K562 (cell line): ENCODE measurements around the gene TMEFF1. TPM values are rescaled to one million over a fixed set of nuclear protein-coding genes. Genes with fewer than 3 reads are reported as not detected.
A peak's percentile ranks its signal among the peaks of the same experiment; 100 is the strongest.

ENCODE experiments used
- ATAC-seq: fragments of 200-7000 bp; cut with Tn5 transposase; 3 replicates; pipeline ENCODE4 v1.9.1; 2020; ENCODE audit warnings: moderate library complexity
- BruUV-seq: library from RNA; stranded (reverse); fragments of 400-500 nt; replicated peaks from 2 replicates; lab custom pipeline; 2021; lab: Mats Ljungman, UMichigan
- CTCF ChIA-PET: fragments of 300-600 bp; formaldehyde crosslinking; extraction: SDS; loops from one replicate; lab custom pipeline; 2021; ENCODE audit warnings: low intra/inter-chr PET ratio; lab: Yijun Ruan, JAX
- POLR2A ChIA-PET: fragments of 300-600, 350-650 bp; sonication (Branson Sonifier 250); formaldehyde crosslinking; extraction: SDS; loops from one replicate; lab custom pipeline; 2021; ENCODE audit warnings: antibody characterized with exemption, inconsistent platforms; lab: Yijun Ruan, JAX
- DNase-seq, 4 experiments: peaks; one replicate each; pipeline versions ENCODE4 v3.0.0 to v3.0.0-alpha.2; 2011 to 2018; ENCODE audit warnings: low spot score in 3 of 4, mixed read lengths in 3 of 4; ENCODE audit errors: extremely low read depth in 1 of 4
- FAIRE-seq: peaks from 2 replicates; lab custom pipeline; 2011; peaks lifted over from hg19 to GRCh38; lab: Jason Lieb, UNC
- H2AFZ ChIP-seq: 2 replicates; pipeline ENCODE4 v1.6.0; 2011; ENCODE audit warnings: low read depth, low read length, control low read depth, inconsistent platforms
- H3K27ac ChIP-seq: fragments of 200-600 bp; 3 replicates; pipeline ENCODE4 v1.8.0; 2011; ENCODE audit warnings: low read depth, mild to moderate bottlenecking, control low read depth, inconsistent platforms, low read length, moderate library complexity, mixed read lengths; ENCODE audit errors: extremely low read depth
- H3K27me3 ChIP-seq, 2 experiments: fragments of 300-600 bp in 1 of 2; 2 replicates in 1 of 2; 3 replicates in 1 of 2; pipeline versions ENCODE4 v1.6.0 to v1.8.0; 2011; ENCODE audit warnings: inconsistent platforms in 2 of 2, low read length in 2 of 2, mild to moderate bottlenecking in 1 of 2, mixed read lengths in 1 of 2, moderate library complexity in 1 of 2; ENCODE audit not compliant: control insufficient read depth in 2 of 2, insufficient read depth in 2 of 2
- H3K36me3 ChIP-seq: fragments of 300-600 bp; 3 replicates; pipeline ENCODE4 v1.8.0; 2011; ENCODE audit warnings: mild to moderate bottlenecking, low read length, inconsistent platforms; ENCODE audit not compliant: control insufficient read depth, insufficient read depth
- H3K4me1 ChIP-seq, 2 experiments: fragments of 200-600 bp in 1 of 2; replicated peaks in 1 of 2; 2 replicates in 1 of 2; 3 replicates in 1 of 2; pipeline versions ENCODE4 v1.5.1 to v1.8.0; 2011; ENCODE audit warnings: inconsistent platforms in 2 of 2, low read length in 2 of 2, mild to moderate bottlenecking in 1 of 2, mixed read lengths in 1 of 2, moderate library complexity in 1 of 2; ENCODE audit not compliant: control insufficient read depth in 2 of 2, insufficient read depth in 2 of 2
- H3K4me2 ChIP-seq: 2 replicates; pipeline ENCODE4 v1.6.1; 2011; ENCODE audit warnings: low read length, control low read depth, inconsistent platforms, mixed read lengths; ENCODE audit not compliant: insufficient read depth
- H3K4me3 ChIP-seq: fragments of 200-600 bp; sonication (generic), shearing (Covaris generic); 2 replicates; pipeline ENCODE4 v1.5.1; 2016; ENCODE audit warnings: control low read depth, inconsistent platforms
- H3K79me2 ChIP-seq: fragments of 200-600 bp; 3 replicates; pipeline ENCODE4 v1.8.0; 2011; ENCODE audit warnings: low read length, inconsistent platforms; ENCODE audit not compliant: control insufficient read depth, insufficient read depth
- H3K9ac ChIP-seq, 2 experiments: 2 replicates each; pipeline versions ENCODE4 v1.6.0 to v1.6.1; 2011; ENCODE audit warnings: low read depth in 2 of 2, low read length in 2 of 2, control low read depth in 1 of 2, inconsistent platforms in 1 of 2, mild to moderate bottlenecking in 1 of 2, mixed read lengths in 1 of 2; ENCODE audit not compliant: insufficient read depth in 1 of 2
- H3K9me1 ChIP-seq: one replicate; pipeline ENCODE4 v1.6.0; 2011; ENCODE audit warnings: inconsistent platforms, mild to moderate bottlenecking, low read length, moderate library complexity; ENCODE audit not compliant: control insufficient read depth, insufficient read depth
- H3K9me3 ChIP-seq: replicated peaks from 2 replicates; pipeline ENCODE4 v1.5.1; 2011; ENCODE audit warnings: low read depth, low read length, inconsistent platforms; ENCODE audit not compliant: control insufficient read depth, insufficient read depth
- H4K20me1 ChIP-seq: replicated peaks from 2 replicates; pipeline ENCODE4 v1.6.1; 2011; ENCODE audit warnings: low read length, inconsistent platforms, mixed read lengths; ENCODE audit not compliant: control insufficient read depth, insufficient read depth
- CSDE1 ChIP-seq, 2 experiments: fragments of 450-650 bp; IDR thresholded peaks; 2 replicates each; pipeline ENCODE4 v1.6.1; 2016; ENCODE audit warnings: mild to moderate bottlenecking in 1 of 2
- FOSL1 ChIP-seq: fragments of 200-800 bp; sonication (Bioruptor generic); conservative IDR thresholded peaks from 2 replicates; pipeline ENCODE4 v1.6.1; 2016; ENCODE audit warnings: missing genetic modification characterization, missing compliant biosample characterization
- GATAD2A ChIP-seq: fragments of 450-650 bp; IDR thresholded peaks from 2 replicates; pipeline ENCODE4 v1.6.1; 2017
- HLTF ChIP-seq: fragments of 450-650 bp; IDR thresholded peaks from 2 replicates; pipeline ENCODE4 v1.6.1; 2016
- HNRNPL ChIP-seq: fragments of 200-400 bp; formaldehyde crosslinking; IDR thresholded peaks from 2 replicates; pipeline ENCODE4 v1.6.1; 2017; ENCODE audit warnings: low read depth, mild to moderate bottlenecking, low read length
- JUND ChIP-seq, 2 experiments: IDR thresholded peaks; 2 replicates in 1 of 2; 3 replicates in 1 of 2; pipeline ENCODE4 v1.6.1; 2011; ENCODE audit warnings: borderline replicate concordance in 2 of 2, low read depth in 2 of 2, low read length in 2 of 2, improper control_type of control experiment in 1 of 2, missing biosample characterization in 1 of 2, missing genetic modification characterization in 1 of 2, missing genetic modification reagents in 1 of 2
- KLF16 ChIP-seq: IDR thresholded peaks from 2 replicates; pipeline ENCODE4 v1.6.1; 2016; ENCODE audit warnings: antibody characterized with exemption
- NFE2 ChIP-seq: IDR thresholded peaks from 2 replicates; pipeline ENCODE4 v1.6.1; 2014; ENCODE audit warnings: antibody characterized with exemption, low read depth
- NFE2L1 ChIP-seq: fragments of 450-650 bp; IDR thresholded peaks from 2 replicates; pipeline ENCODE4 v1.6.1; 2016; ENCODE audit warnings: missing genetic modification characterization, low read depth, mild to moderate bottlenecking, missing compliant biosample characterization, moderate library complexity, borderline replicate concordance
- PHB ChIP-seq: fragments of 250-450 bp; sonication (Bioruptor Pico); IDR thresholded peaks from 2 replicates; pipeline ENCODE4 v1.5.0; 2021
- PML ChIP-seq: IDR thresholded peaks from 2 replicates; pipeline ENCODE4 v1.6.1; 2012; ENCODE audit warnings: low read length, inconsistent platforms
- SMARCE1 ChIP-seq: fragments of 450-650 bp; IDR thresholded peaks from 2 replicates; pipeline ENCODE4 v1.7.1; 2016; ENCODE audit warnings: mild to moderate bottlenecking
- ZNF589 ChIP-seq: fragments of 200-800 bp; sonication (Bioruptor generic); IDR thresholded peaks from 2 replicates; pipeline ENCODE4 v1.6.1; 2016; ENCODE audit warnings: low read depth, missing genetic modification characterization, missing compliant biosample characterization
- ZNF76 ChIP-seq: fragments of 250-450 bp; sonication (Bioruptor Pico); IDR thresholded peaks from 2 replicates; pipeline ENCODE4 v1.4.0; 2020; ENCODE audit warnings: mild to moderate bottlenecking, moderate library complexity, borderline replicate concordance
- ZNF778 ChIP-seq: fragments of 450-650 bp; formaldehyde crosslinking; IDR thresholded peaks from 2 replicates; pipeline ENCODE4 v1.4.0; 2020; ENCODE audit warnings: mild to moderate bottlenecking, moderate library complexity
- WGBS: fragments of 100-300 bp; shearing (Covaris generic); methylation state at CpG from one replicate; pipeline ENCODE4 v1.1.6; 2016; ENCODE audit warnings: low coverage, mixed read lengths; ENCODE audit not compliant: insufficient coverage; ENCODE audit errors: missing lambda C conversion rate; 5-methylcytosine and 5-hydroxymethylcytosine counted together
- in situ Hi-C: fragments of 300-500 bp; cut with MboI; formaldehyde crosslinking; loops from 4 replicates; pipeline ENCODE4 v1.15.0; 2018; ENCODE audit warnings: inconsistent platforms, mixed read lengths
- intact Hi-C: fragments of 100-400 bp; cut with micrococcal nuclease; formaldehyde crosslinking; loops from 2 replicates; pipeline ENCODE4 v1.14.2; 2022
- polyA plus RNA-seq, 8 experiments: library from polyadenylated mRNA; depleted of rRNA in 4 of 8; stranded (reverse) in 5 of 8; unstranded in 3 of 8; fragments of >200 nt; fragmentation: Nextera tagmentation in 2 of 8; fragmentation: Illumina TruSeq in 1 of 8; extraction: Ambion mirVana in 2 of 8; extraction: Trizol in 1 of 8; gene quantifications; 2 replicates each; pipeline versions ENCODE4 v1.2.1 to v1.2.3, GENCODE V29; 2011 to 2014; ENCODE audit warnings: inconsistent platforms in 1 of 8, missing spikeins in 1 of 8
- total RNA-seq, 7 experiments: library from RNA; depleted of rRNA in 6 of 7; stranded (reverse); fragments of >200 nt in 6 of 7; fragmentation: Illumina TruSeq in 2 of 7; extraction: Trizol in 2 of 7; gene quantifications; 2 replicates each; pipeline versions ENCODE4 v1.2.1 to v1.2.3, GENCODE V29; 2011 to 2021; ENCODE audit warnings: low replicate concordance in 1 of 7
- TF ChIP-seq, protein P1 (sequence below): sonication (generic); formaldehyde crosslinking; IDR thresholded peaks from 2 replicates; pipeline ENCODE4 v1.8.0; 2022; ENCODE audit warnings: missing genetic modification reagents, mild to moderate bottlenecking, moderate library complexity, borderline replicate concordance
- TF ChIP-seq, protein P2 (sequence below): sonication (generic); formaldehyde crosslinking; IDR thresholded peaks from 2 replicates; pipeline ENCODE4 v1.8.0; 2022; ENCODE audit warnings: mild to moderate bottlenecking, missing genetic modification reagents
- TF ChIP-seq, protein P3 (sequence below): sonication (generic); formaldehyde crosslinking; IDR thresholded peaks from 2 replicates; pipeline ENCODE4 v1.8.1; 2023; ENCODE audit warnings: mild to moderate bottlenecking, missing genetic modification reagents

TMEFF1 gene
- total and polyA plus RNA-seq, 9 of the 15 experiments (the other 6 are each of a cell fraction or from before 2014, with no cell fraction given), result 0.07 to 1.1 (median 0.28) TPM; not detected in 2

DNA sequence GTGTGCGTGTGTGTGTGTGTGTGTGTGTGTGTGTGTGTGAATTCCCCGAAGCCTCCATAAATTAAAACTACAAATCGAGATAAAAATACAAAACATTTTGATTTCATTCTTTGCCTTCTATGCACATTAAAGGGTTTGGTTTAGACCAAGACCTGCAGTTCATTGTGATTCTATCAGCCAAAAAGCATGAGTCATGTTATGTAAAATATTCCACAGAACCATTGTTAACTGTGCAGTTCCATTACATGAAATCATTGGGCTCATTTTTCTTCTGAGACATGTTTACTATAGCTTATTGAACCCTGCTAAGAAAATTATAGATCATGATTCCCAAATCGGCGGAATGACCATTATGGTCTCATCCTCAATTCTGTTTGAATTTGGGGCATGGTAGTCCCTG lies 116.6 kb downstream of the TMEFF1 start:
- intact Hi-C loops, result no loop called here
- POLR2A ChIA-PET, result interaction anchor here (0.7 kb wide), 1 partner anchor 762 kb away, joined by 5 read pairs; no protein-coding TSS in a partner anchor

DNA sequence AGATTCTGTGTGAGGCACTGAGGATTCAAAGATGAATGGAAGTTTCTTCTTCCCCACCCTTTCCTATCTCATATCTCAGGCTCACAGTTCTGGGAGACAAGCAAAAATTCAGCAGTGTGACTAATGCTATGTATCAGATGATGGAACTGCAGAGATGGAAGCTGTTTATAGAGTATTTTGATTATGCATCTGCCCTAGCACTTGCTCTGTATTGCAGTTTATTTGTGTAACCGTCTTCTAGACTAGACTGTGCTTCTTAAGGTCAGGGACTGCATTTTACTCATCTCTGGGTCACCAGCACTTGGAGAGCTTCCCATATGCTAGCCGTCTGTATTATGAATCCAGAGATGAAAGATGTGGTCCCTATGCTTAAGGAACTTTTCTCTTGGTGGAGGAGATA lies 117.5 kb downstream of the TMEFF1 start:
- ATAC-seq (no peak), FAIRE-seq (no peak)
- TF ChIP-seq CSDE1 (IDR thresholded peaks at IDR 0.05) (no peak), SMARCE1 (no peak), ZNF76 (CRISPR knock-in tag) (no peak), ZNF589 (CRISPR knock-in tag) (no peak), HLTF (no peak), KLF16 (no peak), GATAD2A (no peak), PML (no peak), PHB (CRISPR knock-in tag) (no peak)
- TF ChIP-seq, protein P1, sequence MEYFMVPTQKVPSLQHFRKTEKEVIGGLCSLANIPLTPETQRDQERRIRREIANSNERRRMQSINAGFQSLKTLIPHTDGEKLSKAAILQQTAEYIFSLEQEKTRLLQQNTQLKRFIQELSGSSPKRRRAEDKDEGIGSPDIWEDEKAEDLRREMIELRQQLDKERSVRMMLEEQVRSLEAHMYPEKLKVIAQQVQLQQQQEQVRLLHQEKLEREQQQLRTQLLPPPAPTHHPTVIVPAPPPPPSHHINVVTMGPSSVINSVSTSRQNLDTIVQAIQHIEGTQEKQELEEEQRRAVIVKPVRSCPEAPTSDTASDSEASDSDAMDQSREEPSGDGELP (CRISPR knock-in tag), result no peak
- TF ChIP-seq, protein P2, sequence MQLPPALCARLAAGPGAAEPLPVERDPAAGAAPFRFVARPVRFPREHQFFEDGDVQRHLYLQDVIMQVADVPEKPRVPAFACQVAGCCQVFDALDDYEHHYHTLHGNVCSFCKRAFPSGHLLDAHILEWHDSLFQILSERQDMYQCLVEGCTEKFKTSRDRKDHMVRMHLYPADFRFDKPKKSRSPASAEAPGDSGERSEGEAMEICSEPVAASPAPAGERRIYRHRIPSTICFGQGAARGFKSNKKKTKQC (CRISPR knock-in tag), result no peak
- TF ChIP-seq, protein P3, sequence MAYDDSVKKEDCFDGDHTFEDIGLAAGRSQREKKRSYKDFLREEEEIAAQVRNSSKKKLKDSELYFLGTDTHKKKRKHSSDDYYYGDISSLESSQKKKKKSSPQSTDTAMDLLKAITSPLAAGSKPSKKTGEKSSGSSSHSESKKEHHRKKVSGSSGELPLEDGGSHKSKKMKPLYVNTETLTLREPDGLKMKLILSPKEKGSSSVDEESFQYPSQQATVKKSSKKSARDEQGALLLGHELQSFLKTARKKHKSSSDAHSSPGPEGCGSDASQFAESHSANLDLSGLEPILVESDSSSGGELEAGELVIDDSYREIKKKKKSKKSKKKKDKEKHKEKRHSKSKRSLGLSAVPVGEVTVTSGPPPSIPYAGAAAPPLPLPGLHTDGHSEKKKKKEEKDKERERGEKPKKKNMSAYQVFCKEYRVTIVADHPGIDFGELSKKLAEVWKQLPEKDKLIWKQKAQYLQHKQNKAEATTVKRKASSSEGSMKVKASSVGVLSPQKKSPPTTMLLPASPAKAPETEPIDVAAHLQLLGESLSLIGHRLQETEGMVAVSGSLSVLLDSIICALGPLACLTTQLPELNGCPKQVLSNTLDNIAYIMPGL (CRISPR knock-in tag), result no peak

More for the DNA sequence above, 116.6 kb downstream of the TMEFF1 start:
- H3K4me3 ChIP-seq, result no peak overlapping the region
- ATAC-seq, result no peak
- H3K9me3 ChIP-seq, result no peaks in the 10 kb centered on the region
- CTCF ChIA-PET, result no interaction called here
- no peaks in the 10 kb centered on the region for H3K4me1 ChIP-seq
- H3K79me2 ChIP-seq, result no peaks in the 10 kb centered on the region
- no peak for FAIRE-seq
- no peak for DNase-seq
- in situ Hi-C loops, result loop anchor here (25.0 kb wide), 2 partner anchors 252 to 552 kb away; no protein-coding TSS in a partner anchor
- H3K9ac ChIP-seq, result no peak overlapping the region
- H3K27ac ChIP-seq, result no peak overlapping the region
- H3K9me1 ChIP-seq, result no peaks in the 10 kb centered on the region
- no peaks in the 10 kb centered on the region for H4K20me1 ChIP-seq
- TF ChIP-seq NFE2L1 (tag), result 0 out of 2 replicates have a peak, but pooled peaks have one; percentile 23
- 0 out of 2 replicates have a peak, but pooled peaks have one; percentile 17 for TF ChIP-seq FOSL1
- 0 out of 2 replicates have a peak, but pooled peaks have one; percentile 10 for TF ChIP-seq JUND (IDR thresholded peaks at IDR 0.05; ENCODE audit: borderline replicate concordance, low read depth, low read length)
- 0 out of 3 replicates have a peak, but pooled peaks have one; percentile 24 for TF ChIP-seq JUND (tag; IDR thresholded peaks at IDR 0.05; ENCODE audit: borderline replicate concordance, low read depth, low read length)
- TF ChIP-seq HNRNPL, result no peak
- no peak for TF ChIP-seq ZNF778 (CRISPR knock-in tag)
- 0 out of 2 replicates have a peak, but pooled peaks have one; percentile 7 for TF ChIP-seq NFE2
- H3K4me2 ChIP-seq, result no peak overlapping the region
- 0% methylated on average over 5 of the region's 5 CpGs for WGBS
- H3K36me3 ChIP-seq, result no peaks in the 10 kb centered on the region
- BruUV-seq, result no TSS peak
- H3K27me3 ChIP-seq, result peaks cover 5 to 20% of the 10 kb centered on the region in 2 experiments; a peak in 3 of 5 replicates
- H2AFZ ChIP-seq, result no peak overlapping the region

More for the DNA sequence above, 117.5 kb downstream of the TMEFF1 start:
- Histone ChIP-seq H3K27me3 (peaks cover 3 to 20% of the 10 kb centered on the region in 2 experiments; a peak in 3 of 5 replicates), H3K9me3 (no peaks in the 10 kb centered on the region), H3K4me3 (no peak overlapping the region), H3K4me2 (no peak overlapping the region), H2AFZ (no peak overlapping the region), H3K36me3 (no peaks in the 10 kb centered on the region), H4K20me1 (no peaks in the 10 kb centered on the region), H3K4me1 (no peaks in the 10 kb centered on the region), H3K9me1 (no peaks in the 10 kb centered on the region), H3K27ac (no peak overlapping the region), H3K9ac (no peak overlapping the region), H3K79me2 (no peaks in the 10 kb centered on the region)
- in situ Hi-C loops (loop anchor here (25.0 kb wide), 2 partner anchors 253 to 553 kb away; no protein-coding TSS in a partner anchor), intact Hi-C loops (loop anchor here (10.0 kb wide), 2 partner anchors 306 to 1326 kb away; no protein-coding TSS in a partner anchor)
- BruUV-seq, result no TSS peak
- DNase-seq, result no peak
- ChIA-PET POLR2A (no interaction called here), CTCF (no interaction called here)
- 0% methylated on average over 2 of the region's 2 CpGs for WGBS
